Measurements from ENCODE around the gene NR4A3. TPM values are rescaled to one million over a fixed set of nuclear protein-coding genes. Genes with fewer than 3 reads are reported as not detected.

Gene NR4A3
- total and polyA plus RNA-seq, 2 donors (not counting 1 experiment from before 2014, with no cell fraction given): 8.2 to 9.1 TPM

GRCh38 chr9:99807956-99808355, 13.7 kb upstream of the NR4A3 start:
- H2AFZ ChIP-seq (ENCODE audit: low read length): no peak overlapping the region
- H3K4me2 ChIP-seq (ENCODE audit: extremely low read depth, insufficient read depth, low read length): no peak overlapping the region
- H3K27me3 ChIP-seq (ENCODE audit: control insufficient read depth, insufficient read depth, low read length): no peaks in the 10 kb centered on the region
- H4K20me1 ChIP-seq (ENCODE audit: control insufficient read depth, extremely low read depth, insufficient read depth, low read length): no peaks in the 10 kb centered on the region
- H3K9me3 ChIP-seq (ENCODE audit: control insufficient read depth, insufficient read depth, low read depth, low read length): no peaks in the 10 kb centered on the region
- TF ChIP-seq EZH2 (IDR thresholded peaks at IDR 0.05; ENCODE audit: low read length, missing control alignments): no peak
- TF ChIP-seq CTCF (conservative IDR thresholded peaks at IDR 0.05 in 1 of 2, IDR thresholded peaks at IDR 0.05 in 1 of 2; ENCODE audit: low read depth in 1 of 2, low read length in 2 of 2): no peak
- no peaks in the 10 kb centered on the region for H3K36me3 ChIP-seq (ENCODE audit: control insufficient read depth, insufficient read depth, low read length)
- H3K4me3 ChIP-seq (replicated peaks in 1 of 4; ENCODE audit: control extremely low read depth in 1 of 4, insufficient read depth in 1 of 4, low read depth in 3 of 4, low read length in 4 of 4): no peak overlapping the region
- peak in 1 of 2 donors; percentile 18 for DNase-seq (ENCODE audit: low read depth in 2 of 2)
- no peaks in the 10 kb centered on the region for H3K4me1 ChIP-seq (ENCODE audit: control insufficient read depth, extremely low read depth, insufficient read depth, low read length)
- no peak overlapping the region for H3K27ac ChIP-seq (ENCODE audit: insufficient read depth, low read length)
- H3K79me2 ChIP-seq (ENCODE audit: control insufficient read depth, insufficient read depth, low read length): no peaks in the 10 kb centered on the region
- H3K9ac ChIP-seq (ENCODE audit: insufficient read depth, low read length): no peak overlapping the region

GRCh38 chr9:99808454-99808853, 13.2 kb upstream of the NR4A3 start:
- Histone ChIP-seq H3K79me2 (ENCODE audit: control insufficient read depth, insufficient read depth, low read length) (no peaks in the 10 kb centered on the region), H2AFZ (ENCODE audit: low read length) (no peak overlapping the region), H3K27me3 (ENCODE audit: control insufficient read depth, insufficient read depth, low read length) (no peaks in the 10 kb centered on the region), H3K9me3 (ENCODE audit: control insufficient read depth, insufficient read depth, low read depth, low read length) (no peaks in the 10 kb centered on the region), H4K20me1 (ENCODE audit: control insufficient read depth, extremely low read depth, insufficient read depth, low read length) (no peaks in the 10 kb centered on the region), H3K4me1 (ENCODE audit: control insufficient read depth, extremely low read depth, insufficient read depth, low read length) (no peaks in the 10 kb centered on the region), H3K9ac (ENCODE audit: insufficient read depth, low read length) (no peak overlapping the region), H3K4me3 (replicated peaks in 1 of 4; ENCODE audit: control extremely low read depth in 1 of 4, insufficient read depth in 1 of 4, low read depth in 3 of 4, low read length in 4 of 4) (no peak overlapping the region), H3K4me2 (ENCODE audit: extremely low read depth, insufficient read depth, low read length) (no peak overlapping the region), H3K27ac (ENCODE audit: insufficient read depth, low read length) (no peak overlapping the region), H3K36me3 (ENCODE audit: control insufficient read depth, insufficient read depth, low read length) (no peaks in the 10 kb centered on the region)
- TF ChIP-seq EZH2 (IDR thresholded peaks at IDR 0.05; ENCODE audit: low read length, missing control alignments) (no peak), CTCF (conservative IDR thresholded peaks at IDR 0.05 in 1 of 2, IDR thresholded peaks at IDR 0.05 in 1 of 2; ENCODE audit: low read depth in 1 of 2, low read length in 2 of 2) (no peak)
- no peak for DNase-seq (ENCODE audit: low read depth in 2 of 2)

- no peak for DNase-seq (ENCODE audit: low read depth in 2 of 2)
- H3K27ac ChIP-seq (ENCODE audit: insufficient read depth, low read length): no peak overlapping the region
Observed at GRCh38 chr9:99809586-99810319, 11.9 kb upstream of the NR4A3 start.

More at GRCh38 chr9:99809586-99810319, 11.9 kb upstream of the NR4A3 start:
- Histone ChIP-seq H3K4me3 (replicated peaks in 1 of 4; ENCODE audit: control extremely low read depth in 1 of 4, insufficient read depth in 1 of 4, low read depth in 3 of 4, low read length in 4 of 4) (no peak overlapping the region), H3K36me3 (ENCODE audit: control insufficient read depth, insufficient read depth, low read length) (no peaks in the 10 kb centered on the region), H3K9me3 (ENCODE audit: control insufficient read depth, insufficient read depth, low read depth, low read length) (no peaks in the 10 kb centered on the region), H3K79me2 (ENCODE audit: control insufficient read depth, insufficient read depth, low read length) (no peaks in the 10 kb centered on the region), H3K4me2 (ENCODE audit: extremely low read depth, insufficient read depth, low read length) (no peak overlapping the region), H2AFZ (ENCODE audit: low read length) (no peak overlapping the region), H3K9ac (ENCODE audit: insufficient read depth, low read length) (no peak overlapping the region), H3K4me1 (ENCODE audit: control insufficient read depth, extremely low read depth, insufficient read depth, low read length) (peaks cover under 1% of the 10 kb centered on the region), H3K27me3 (ENCODE audit: control insufficient read depth, insufficient read depth, low read length) (no peaks in the 10 kb centered on the region), H4K20me1 (ENCODE audit: control insufficient read depth, extremely low read depth, insufficient read depth, low read length) (no peaks in the 10 kb centered on the region)
- no peak for TF ChIP-seq CTCF (conservative IDR thresholded peaks at IDR 0.05 in 1 of 2, IDR thresholded peaks at IDR 0.05 in 1 of 2; ENCODE audit: low read depth in 1 of 2, low read length in 2 of 2)
- TF ChIP-seq EZH2 (IDR thresholded peaks at IDR 0.05; ENCODE audit: low read length, missing control alignments): no peak

Data from fibroblast of lung (primary cell).